DMS79 treated with DMSO at 0.1 percent for 48 hours (cell line): Measurements from ENCODE around the gene RBSN.

Source experiments
- DNase-seq: peaks from one replicate; lab custom pipeline; 2025; lab: John Stamatoyannopoulos, UW

RBSN gene

GRCh38 chr3:15099364-15100098, 583 bp upstream of the RBSN start:
- DNase-seq = no peak

GRCh38 chr3:15097891-15098290, 1.1 kb downstream of the RBSN start:
- DNase-seq = no peak

- DNase-seq = no peak
These were observed 2.9 kb downstream of the RBSN start for GRCh38 chr3:15096046-15096445.

GRCh38 chr3:15094187-15094875, 4.6 kb downstream of the RBSN start:
- no peak for DNase-seq

- no peak for DNase-seq
These were observed 6.3 kb downstream of the RBSN start for GRCh38 chr3:15092686-15093085.

- DNase-seq = no peak
These were observed 7.4 kb downstream of the RBSN start for GRCh38 chr3:15091575-15091974.

GRCh38 chr3:15089201-15089600, 9.7 kb downstream of the RBSN start:
- no peak for DNase-seq

GRCh38 chr3:15086699-15087098, 12.2 kb downstream of the RBSN start:
- DNase-seq = no peak

- DNase-seq = no peak
These were observed 12.7 kb downstream of the RBSN start for GRCh38 chr3:15086263-15086662.

- no peak for DNase-seq
These were observed 15.7 kb downstream of the RBSN start for GRCh38 chr3:15083252-15083651.

- no peak for DNase-seq
These were observed 16.8 kb downstream of the RBSN start for GRCh38 chr3:15081960-15082664.

- DNase-seq = no peak
These were observed 19.9 kb downstream of the RBSN start for GRCh38 chr3:15079091-15079490.

GRCh38 chr3:15074500-15074899, 24.4 kb downstream of the RBSN start:
- DNase-seq = no peak

GRCh38 chr3:15071699-15072098, 27.2 kb downstream of the RBSN start:
- no peak for DNase-seq

GRCh38 chr3:15069441-15069840, 29.5 kb downstream of the RBSN start:
- no peak for DNase-seq

GRCh38 chr3:15066467-15066866, 32.5 kb downstream of the RBSN start:
- DNase-seq = no peak

- no peak for DNase-seq
These were observed 33.4 kb downstream of the RBSN start for GRCh38 chr3:15065550-15066007.

GRCh38 chr3:15064835-15065549, 34.0 kb downstream of the RBSN start, which contains the start of gene MRPS25:
Gene MRPS25 (minus strand): TSS chr3:15065315. CDS start chr3:15065194, 121 bp downstream.
- DNase-seq = peak; percentile 60

- DNase-seq = peak; percentile 7
These were observed 34.6 kb downstream of the RBSN start for GRCh38 chr3:15064299-15064834.

GRCh38 chr3:15063656-15064286, 35.2 kb downstream of the RBSN start:
- no peak for DNase-seq

GRCh38 chr3:15063238-15063637, 35.7 kb downstream of the RBSN start:
- DNase-seq = peak; percentile 10
